Coronary artery (tissue), 2 donors: Measurements from ENCODE around the gene PSMB7.

ENCODE experiments used
- DNase-seq: peaks from one replicate; pipeline ENCODE4 v3.0.0-alpha.2; 2017; ENCODE audit warnings: low spot score
- H3K27ac ChIP-seq, 2 donors: fragments of 200-600 bp; sonication (generic); one replicate each; pipeline ENCODE4 v1.5.1; 2016 to 2019
- H3K4me3 ChIP-seq: fragments of 200-600 bp; sonication (generic); 2 replicates; pipeline ENCODE4 v1.5.1; 2016; ENCODE audit warnings: mild to moderate bottlenecking, moderate library complexity
- CTCF ChIP-seq: fragments of 200-600 bp; sonication (generic); IDR thresholded peaks from one replicate; pipeline ENCODE4 v1.5.1; 2019; ENCODE audit warnings: antibody characterized with exemption

Gene PSMB7

GRCh38 chr9:124423591-124423990, 8.3 kb upstream of the PSMB7 start:
- TF ChIP-seq CTCF: no peak
- no peak for DNase-seq
- no peak overlapping the region for H3K4me3 ChIP-seq
- no peak overlapping the region for H3K27ac ChIP-seq

- DNase-seq: no peak
- Histone ChIP-seq H3K4me3 (no peak overlapping the region), H3K27ac (no peak overlapping the region)
- no peak for TF ChIP-seq CTCF
Observed at GRCh38 chr9:124423155-124423554, 7.9 kb upstream of the PSMB7 start.

- DNase-seq: no peak
- Histone ChIP-seq H3K4me3 (no peak overlapping the region), H3K27ac (no peak overlapping the region)
- no peak for TF ChIP-seq CTCF
Observed at GRCh38 chr9:124420991-124421543, 5.8 kb upstream of the PSMB7 start.

- no peak for DNase-seq
- Histone ChIP-seq H3K4me3 (no peak overlapping the region), H3K27ac (no peak overlapping the region)
- TF ChIP-seq CTCF: no peak
Observed at GRCh38 chr9:124419832-124420489, 4.7 kb upstream of the PSMB7 start.

GRCh38 chr9:124415852-124416484, 726 bp upstream of the PSMB7 start:
- H3K4me3 ChIP-seq: peak overlapping the region; percentile 87
- no peak for DNase-seq
- no peak for TF ChIP-seq CTCF
- no peak overlapping the region for H3K27ac ChIP-seq

GRCh38 chr9:124414612-124415011, 630 bp downstream of the PSMB7 start:
- TF ChIP-seq CTCF: no peak
- H3K27ac ChIP-seq: peak overlapping the region; percentile 35 to 40

GRCh38 chr9:124412228-124412575, 3.0 kb downstream of the PSMB7 start:
- no peak for TF ChIP-seq CTCF
- DNase-seq: no peak
- Histone ChIP-seq H3K4me3 (no peak overlapping the region), H3K27ac (no peak overlapping the region)

More at GRCh38 chr9:124414612-124415011, 630 bp downstream of the PSMB7 start:
- H3K4me3 ChIP-seq: peak overlapping the region; percentile 87
- no peak for DNase-seq
